ENCODE results near the gene GLT8D1.
"Not testable (repeated sequence)": the region's sequence is repeated elsewhere in the genome, so short reads cannot be mapped to it uniquely, and the experiment has no call there.

The GLT8D1 gene

GRCh38 chr3:52678265-52679198, 27.1 kb downstream of the GLT8D1 start:
- DNase-seq, result no peak

- not testable (repeated sequence) for DNase-seq
Observed at GRCh38 chr3:52676201-52676600, 29.4 kb downstream of the GLT8D1 start.

DNA sequence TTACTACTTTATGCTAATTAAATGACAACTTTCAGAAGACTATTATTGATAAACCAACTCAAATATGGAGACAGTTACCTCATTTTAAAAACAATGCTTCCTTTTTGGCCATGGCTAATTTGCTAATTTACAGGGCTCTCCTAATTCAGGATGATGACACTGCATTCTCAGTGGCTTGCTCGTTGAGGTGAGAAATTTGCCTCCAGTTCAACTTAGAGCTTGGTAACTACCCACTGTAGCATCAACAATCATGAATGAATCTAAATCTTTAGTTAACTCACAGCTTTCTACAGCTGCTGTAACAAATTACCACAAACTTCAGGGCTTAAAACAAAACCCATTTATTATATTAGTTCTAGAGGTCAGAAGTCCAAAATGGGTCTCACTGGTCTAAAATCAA, 33.9 kb downstream of the GLT8D1 start:
- no peak for DNase-seq

GRCh38 chr3:52670621-52671521, 34.7 kb downstream of the GLT8D1 start:
- no peak for DNase-seq

DNA sequence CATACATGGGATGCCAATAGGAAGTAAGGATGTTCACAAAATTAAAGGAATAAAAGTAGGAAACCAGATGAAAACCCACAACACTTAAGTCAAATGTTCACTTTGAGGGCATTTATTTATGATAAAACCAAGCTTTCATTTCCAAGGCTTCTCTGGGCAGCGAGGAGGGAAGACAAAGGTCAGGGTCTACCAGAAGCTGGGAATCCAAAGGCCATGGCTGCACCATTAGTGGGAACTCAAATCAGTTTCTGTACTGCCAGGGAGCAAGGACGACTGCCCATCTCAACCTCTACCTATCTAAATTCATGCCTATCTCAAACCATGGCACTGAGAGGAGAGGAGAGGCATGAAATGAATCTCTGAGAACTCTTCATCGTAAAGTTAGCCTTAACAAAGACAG, 42.5 kb downstream of the GLT8D1 start:
- DNase-seq, result no peak

DNA sequence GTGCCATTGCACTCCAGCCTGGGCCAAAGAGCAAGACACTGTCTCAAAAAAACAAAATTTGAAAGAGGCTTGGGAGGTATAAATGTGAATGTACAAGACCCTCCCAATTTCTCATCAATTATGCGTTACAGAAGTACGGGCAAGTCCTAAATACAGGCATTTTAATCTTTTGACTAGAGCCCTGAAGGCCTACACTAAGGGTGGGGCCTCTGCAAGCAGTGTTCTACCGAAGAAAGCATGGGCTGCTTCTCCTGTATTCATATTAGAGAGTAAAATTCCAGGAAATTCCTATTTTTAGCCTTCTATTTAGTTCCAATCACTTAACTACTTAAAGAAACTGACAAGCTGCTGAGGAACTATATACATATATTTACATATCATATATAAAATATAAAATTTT, 45.5 kb downstream of the GLT8D1 start:
- no peak for DNase-seq

- DNase-seq, result no peak
Observed at GRCh38 chr3:52655895-52656294, 49.7 kb downstream of the GLT8D1 start.

DNA sequence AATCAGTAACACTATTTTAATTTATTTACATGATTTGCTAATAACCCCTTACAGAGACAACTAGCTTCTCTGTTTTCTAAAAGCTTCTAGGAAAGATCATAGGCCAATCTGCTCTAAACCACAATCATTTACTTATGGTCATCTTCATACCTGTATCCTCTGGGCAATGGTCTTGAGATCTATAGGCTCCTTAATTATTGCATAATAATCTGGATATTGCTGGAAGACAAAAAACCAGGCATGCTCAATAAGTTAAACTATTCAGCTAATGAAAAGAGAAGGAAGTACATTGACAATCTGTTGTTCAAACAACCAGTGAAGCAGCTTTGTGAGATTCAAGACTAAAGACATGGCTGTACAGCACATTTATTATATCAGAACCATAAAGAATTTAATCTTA, 54.0 kb downstream of the GLT8D1 start:
- DNase-seq, result no peak

GRCh38 chr3:52650439-52650838, 55.2 kb downstream of the GLT8D1 start:
- DNase-seq, result no peak

DNA sequence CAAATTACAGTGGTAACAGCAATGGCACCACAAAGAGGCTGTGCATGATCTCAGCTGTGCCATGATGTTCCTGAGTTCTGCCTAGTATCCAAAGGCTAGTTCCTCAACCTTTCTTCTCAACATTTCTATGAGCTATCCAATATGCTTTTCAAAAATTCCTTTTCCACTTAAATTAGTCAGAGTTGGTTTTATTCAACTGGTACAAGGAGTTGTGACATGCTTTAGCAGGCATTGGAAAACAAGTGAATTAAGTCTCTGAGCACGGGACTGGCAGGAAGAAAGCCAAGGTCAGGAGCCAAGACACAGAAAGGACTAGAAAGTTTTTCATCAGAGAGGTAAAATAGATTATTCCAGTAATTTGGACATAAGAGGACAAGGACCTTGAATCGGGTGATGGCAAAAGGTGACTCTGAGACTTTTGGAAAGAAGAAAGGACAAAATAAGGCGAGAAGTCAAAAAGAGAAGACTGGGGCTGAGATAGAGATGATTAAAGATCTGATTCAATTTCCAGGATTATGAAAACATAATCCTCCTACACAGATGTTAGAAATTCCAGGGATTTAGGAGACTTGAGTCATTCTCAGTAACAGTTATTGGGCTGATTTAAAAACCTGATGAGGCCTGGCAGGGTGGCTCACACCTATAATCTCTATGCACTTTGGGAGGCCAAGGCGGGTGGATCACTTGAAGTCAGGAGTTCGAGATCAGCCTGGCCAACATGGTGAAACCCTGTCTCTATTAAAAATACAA, 56.0 kb downstream of the GLT8D1 start:
- no peak for DNase-seq

DNA sequence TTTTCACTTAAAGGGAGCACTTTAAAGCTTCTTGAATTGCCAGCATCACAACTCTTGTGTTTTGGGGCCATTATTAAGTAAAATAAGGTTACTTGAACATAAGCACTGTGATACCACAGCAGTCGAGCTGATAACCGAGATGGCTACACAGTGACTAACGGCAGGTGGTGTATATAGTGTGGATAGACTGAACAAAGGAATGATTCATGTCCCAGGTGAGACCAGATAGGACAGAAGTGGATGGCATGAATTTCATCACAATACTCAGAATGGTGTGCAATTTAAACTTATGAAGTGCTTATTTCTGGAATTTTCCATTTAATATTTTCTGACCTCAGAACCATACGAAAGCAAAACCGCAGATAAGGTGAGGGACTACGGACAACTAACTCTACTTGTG, 60.0 kb downstream of the GLT8D1 start:
- DNase-seq, result no peak
